ENCODE measurements around the gene RBM28.

- TF ChIP-seq CBX8 (IDR thresholded peaks at IDR 0.05) (no peak), CTCF (IDR thresholded peaks at IDR 0.05) (no peak)
Measured at GRCh38 chr7:128259131-128260061, 84.3 kb downstream of the RBM28 start.

Data from A549 (cell line).